Effector memory CD4-positive, alpha-beta T cell (primary cell): ENCODE results near the gene GH2.
"Not testable (repeated sequence)": the region's sequence is repeated elsewhere in the genome, so short reads cannot be mapped to it uniquely, and the experiment has no call there.

Experiments
- DNase-seq, 3 donors: peaks; one replicate each; pipeline ENCODE4 v3.0.0-alpha.2; 2020
- H3K27ac ChIP-seq: 2 replicates; pipeline ENCODE4 v1.7.0; 2013; ENCODE audit warnings: mild to moderate bottlenecking, low read length, moderate library complexity; ENCODE audit not compliant: insufficient read depth, poor library complexity, severe bottlenecking
- H3K27me3 ChIP-seq: replicated peaks from 2 replicates; pipeline ENCODE4 v1.7.0; 2013; ENCODE audit warnings: mild to moderate bottlenecking, low read length; ENCODE audit not compliant: insufficient read depth, control insufficient read depth, poor library complexity, severe bottlenecking
- H3K36me3 ChIP-seq: 2 replicates; pipeline ENCODE4 v1.7.0; 2013; ENCODE audit warnings: mild to moderate bottlenecking, low read length, moderate library complexity; ENCODE audit not compliant: control insufficient read depth, insufficient read depth
- H3K4me1 ChIP-seq: 2 replicates; pipeline ENCODE4 v1.7.0; 2013; ENCODE audit warnings: low read length, mild to moderate bottlenecking; ENCODE audit not compliant: control insufficient read depth, insufficient read depth, poor library complexity, severe bottlenecking
- H3K4me3 ChIP-seq: 2 replicates; pipeline ENCODE4 v1.7.0; 2013; ENCODE audit warnings: low read length, low read depth, mild to moderate bottlenecking; ENCODE audit not compliant: insufficient read depth, poor library complexity, severe bottlenecking
- H3K9me3 ChIP-seq: 2 replicates; pipeline ENCODE4 v1.7.0; 2013; ENCODE audit warnings: mild to moderate bottlenecking, low read length, moderate library complexity; ENCODE audit not compliant: control insufficient read depth

The GH2 gene

GRCh38 chr17:63920779-63921178 is 39.0 kb upstream of the GH2 start:
- not testable (repeated sequence) for H3K4me1 ChIP-seq, H3K4me3 ChIP-seq, H3K27me3 ChIP-seq, DNase-seq, H3K36me3 ChIP-seq, H3K27ac ChIP-seq, H3K9me3 ChIP-seq

GRCh38 chr17:63920050-63920449 is 38.3 kb upstream of the GH2 start:
- not testable (repeated sequence) for H3K4me3 ChIP-seq, DNase-seq, H3K4me1 ChIP-seq, H3K9me3 ChIP-seq, H3K27ac ChIP-seq, H3K36me3 ChIP-seq, H3K27me3 ChIP-seq

DNA sequence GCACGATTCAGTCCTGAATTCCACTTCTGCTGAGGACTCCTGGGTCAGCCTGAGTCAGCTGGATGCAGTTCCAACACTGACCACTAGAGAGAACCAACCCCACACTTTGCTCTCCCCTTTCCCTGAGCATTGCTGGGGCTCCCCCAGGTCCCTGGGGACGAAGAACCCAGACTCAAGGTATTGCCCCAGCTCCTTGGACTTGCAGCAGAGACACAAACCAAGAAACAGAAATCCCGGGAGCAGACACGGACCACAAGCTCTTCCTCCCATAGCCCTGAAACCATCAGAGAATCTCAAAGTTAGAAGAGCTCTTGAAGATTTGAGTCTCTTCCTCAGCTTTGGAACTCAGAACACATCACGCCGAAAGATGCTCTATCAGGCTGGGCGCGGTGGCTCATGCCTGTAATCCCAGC is 37.6 kb upstream of the GH2 start:
- DNase-seq, result peak; percentile 53 to 62 (median 54)
- H3K4me1 ChIP-seq, result peaks cover 8% of the 10 kb centered on the region
- H3K4me3 ChIP-seq, result no peak overlapping the region
- no peaks in the 10 kb centered on the region for H3K36me3 ChIP-seq
- H3K9me3 ChIP-seq, result no peaks in the 10 kb centered on the region
- H3K27ac ChIP-seq, result no peak overlapping the region
- no peaks in the 10 kb centered on the region for H3K27me3 ChIP-seq

GRCh38 chr17:63918789-63919305 is 37.1 kb upstream of the GH2 start, which contains the start of gene GH1:
Gene GH1 (minus strand): TSS chr17:63918839. CDS start chr17:63918776, 63 bp downstream.
- H3K4me1 ChIP-seq, H3K4me3 ChIP-seq, H3K36me3 ChIP-seq, H3K27ac ChIP-seq, H3K27me3 ChIP-seq, H3K9me3 ChIP-seq, DNase-seq: not testable (repeated sequence)

DNA sequence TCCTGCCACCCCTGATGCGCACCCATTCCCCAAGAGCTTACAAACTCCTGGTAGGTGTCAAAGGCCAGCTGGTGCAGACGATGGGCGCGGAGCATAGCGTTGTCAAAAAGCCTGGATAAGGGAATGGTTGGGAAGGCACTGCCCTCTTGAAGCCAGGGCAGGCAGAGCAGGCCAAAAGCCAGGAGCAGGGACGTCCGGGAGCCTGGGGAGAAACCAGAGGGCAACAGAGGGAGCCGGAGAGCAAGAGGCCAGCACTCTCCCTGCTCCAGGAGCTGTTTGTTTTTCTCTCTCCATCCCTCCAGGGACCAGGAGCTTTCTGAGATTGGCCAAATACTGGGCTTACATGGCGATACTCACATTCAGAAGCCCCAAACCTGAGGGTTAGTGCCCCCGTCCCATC is 36.6 kb upstream of the GH2 start:
- Histone ChIP-seq H3K27ac (no peak overlapping the region), H3K4me3 (no peak overlapping the region), H3K4me1 (peaks cover 8% of the 10 kb centered on the region), H3K36me3 (no peaks in the 10 kb centered on the region), H3K27me3 (no peaks in the 10 kb centered on the region), H3K9me3 (no peaks in the 10 kb centered on the region)
- DNase-seq, result no peak

- Histone ChIP-seq H3K9me3 (no peaks in the 10 kb centered on the region), H3K27ac (no peak overlapping the region), H3K27me3 (no peaks in the 10 kb centered on the region), H3K36me3 (no peaks in the 10 kb centered on the region), H3K4me1 (peaks cover 8% of the 10 kb centered on the region), H3K4me3 (no peak overlapping the region)
- DNase-seq, result no peak
Observed at GRCh38 chr17:63917646-63918045, 35.9 kb upstream of the GH2 start.

DNA sequence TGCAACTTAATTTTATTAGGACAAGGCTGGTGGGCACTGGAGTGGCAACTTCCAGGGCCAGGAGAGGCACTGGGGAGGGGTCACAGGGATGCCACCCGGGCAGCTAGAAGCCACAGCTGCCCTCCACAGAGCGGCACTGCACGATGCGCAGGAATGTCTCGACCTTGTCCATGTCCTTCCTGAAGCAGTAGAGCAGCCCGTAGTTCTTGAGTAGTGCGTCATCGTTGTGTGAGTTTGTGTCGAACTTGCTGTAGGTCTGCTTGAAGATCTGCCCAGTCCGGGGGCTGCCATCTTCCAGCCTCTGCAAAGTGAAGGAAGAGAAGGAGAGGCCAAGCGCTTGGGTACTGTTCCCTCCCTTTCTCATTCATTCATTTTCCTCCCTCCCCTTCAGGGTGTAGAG is 35.5 kb upstream of the GH2 start:
- not testable (repeated sequence) for DNase-seq, H3K27me3 ChIP-seq

GRCh38 chr17:63916566-63917185 is 34.9 kb upstream of the GH2 start:
- Histone ChIP-seq H3K36me3 (no peaks in the 10 kb centered on the region), H3K27ac (no peak overlapping the region), H3K27me3 (no peaks in the 10 kb centered on the region), H3K4me3 (no peak overlapping the region), H3K4me1 (peaks cover 8% of the 10 kb centered on the region), H3K9me3 (no peaks in the 10 kb centered on the region)
- no peak for DNase-seq

More for the DNA sequence above, 35.5 kb upstream of the GH2 start:
- H3K36me3 ChIP-seq, H3K4me3 ChIP-seq, H3K27ac ChIP-seq, H3K9me3 ChIP-seq, H3K4me1 ChIP-seq: not testable (repeated sequence)

- not testable (repeated sequence) for H3K27ac ChIP-seq, H3K4me3 ChIP-seq, H3K9me3 ChIP-seq, H3K36me3 ChIP-seq, H3K27me3 ChIP-seq, H3K4me1 ChIP-seq, DNase-seq
Observed at GRCh38 chr17:63915753-63916152, 34.0 kb upstream of the GH2 start.

- Histone ChIP-seq H3K36me3 (no peaks in the 10 kb centered on the region), H3K27me3 (no peaks in the 10 kb centered on the region), H3K4me1 (peaks cover 7% of the 10 kb centered on the region), H3K4me3 (no peak overlapping the region), H3K27ac (no peak overlapping the region), H3K9me3 (no peaks in the 10 kb centered on the region)
- no peak for DNase-seq
Observed at GRCh38 chr17:63914471-63914870, 32.7 kb upstream of the GH2 start.
